Lower lobe of right lung (tissue), 2 donors: Measurements from ENCODE around the gene ZNF689. TPM values are rescaled to one million over a fixed set of nuclear protein-coding genes. Genes with fewer than 3 reads are reported as not detected.

Experiments
- ATAC-seq, 2 donors: fragments of 200-7000 bp; cut with Tn5 transposase; one replicate each; pipeline ENCODE4 v1.9.1; 2020 to 2022; ENCODE audit warnings: mild to moderate bottlenecking in 2 of 2, moderate library complexity in 2 of 2
- DNase-seq: peaks from one replicate; pipeline ENCODE4 v3.0.0-alpha.2; 2020
- H3K27ac ChIP-seq: fragments of 200-600 bp; one replicate; pipeline ENCODE4 v1.8.0; 2022
- H3K27me3 ChIP-seq: fragments of 200-600 bp; one replicate; pipeline ENCODE4 v1.8.0; 2022; ENCODE audit warnings: low read depth
- H3K36me3 ChIP-seq: fragments of 200-600 bp; one replicate; pipeline ENCODE4 v1.8.0; 2022; ENCODE audit warnings: mild to moderate bottlenecking
- H3K4me1 ChIP-seq: fragments of 200-600 bp; one replicate; pipeline ENCODE4 v1.8.0; 2022
- H3K4me3 ChIP-seq: fragments of 200-600 bp; one replicate; pipeline ENCODE4 v1.8.0; 2022; ENCODE audit warnings: mild to moderate bottlenecking
- H3K9me3 ChIP-seq: fragments of 200-600 bp; one replicate; pipeline ENCODE4 v1.8.0; 2022
- CTCF ChIP-seq: fragments of 200-600 bp; IDR thresholded peaks from one replicate; pipeline ENCODE4 v1.8.0; 2022; ENCODE audit warnings: antibody characterized with exemption, mild to moderate bottlenecking
- intact Hi-C: fragments of 100-400 bp; cut with DNase I; formaldehyde crosslinking; loops from one replicate; pipeline ENCODE4 v1.11.0; 2022
- total RNA-seq: library from RNA; stranded (reverse); fragmentation: NEBNext Ultra II Directional; extraction: Animal tissue kit (Norgen Biotek cat#: 25700); gene quantifications from one replicate; pipeline ENCODE4 v1.2.1, GENCODE V29; 2021
- donor health status: DM: no; HTN: yes; CAD: no; lungs with severe emphysema.

ZNF689 gene
- total RNA-seq, 1 donor from 2014 or later, result 7.7 TPM

- Histone ChIP-seq H3K27me3 (no peaks in the 10 kb centered on the region), H3K27ac (peak within 1 kb of the TSS; percentile 90), H3K9me3 (no peaks in the 10 kb centered on the region), H3K36me3 (peaks cover 32% of the 10 kb centered on the region), H3K4me3 (peak within 1 kb of the TSS; percentile 80), H3K4me1 (peaks cover 16% of the 10 kb centered on the region)
- intact Hi-C loops, result no loop called here
- ATAC-seq (peak; percentile 99), DNase-seq (peak; percentile 96)
- TF ChIP-seq CTCF, result peak; percentile 40
Measured at GRCh38 chr16:30585400-30586191, 24.6 kb downstream of the ZNF689 start, which contains the start of gene ZNF785. Gene ZNF785, minus strand, starts transcription at chr16:30585697. Its CDS starts 86 bp downstream, at chr16:30585611.

DNA sequence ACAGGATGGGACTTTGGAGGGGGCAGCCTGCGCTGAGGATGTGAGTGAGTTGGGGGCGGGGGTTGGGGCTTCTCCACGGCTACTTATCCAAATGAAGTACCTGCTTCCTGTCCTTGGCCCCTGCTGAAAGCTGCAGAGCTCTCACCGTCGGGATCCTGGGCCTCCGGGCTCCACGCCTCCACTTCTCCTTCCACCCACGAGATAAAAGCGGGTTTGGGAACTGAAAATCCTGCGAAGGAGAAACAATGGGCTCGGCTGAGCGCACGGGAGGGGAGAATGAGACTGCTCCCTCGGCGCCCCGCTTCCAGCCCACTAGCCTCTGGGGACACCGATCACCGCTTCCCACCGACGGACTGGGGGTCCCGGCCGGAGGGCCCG, 25.2 kb downstream of the ZNF689 start:
- intact Hi-C loops, result no loop called here
- no peaks in the 10 kb centered on the region for H3K27me3 ChIP-seq
- no peaks in the 10 kb centered on the region for H3K9me3 ChIP-seq
- peak overlapping the region; percentile 90 for H3K27ac ChIP-seq
- ATAC-seq (no peak), DNase-seq (peak; percentile 57)
- peak overlapping the region; percentile 80 for H3K4me3 ChIP-seq
- no peak for TF ChIP-seq CTCF
- H3K4me1 ChIP-seq, result peaks cover 16% of the 10 kb centered on the region
- H3K36me3 ChIP-seq, result peaks cover 35% of the 10 kb centered on the region

GRCh38 chr16:30582611-30583340, 27.4 kb downstream of the ZNF689 start:
- ATAC-seq, result no peak
- Histone ChIP-seq H3K27me3 (no peaks in the 10 kb centered on the region), H3K27ac (no peak overlapping the region), H3K36me3 (peaks cover 40% of the 10 kb centered on the region), H3K4me3 (no peak overlapping the region), H3K4me1 (peaks cover 16% of the 10 kb centered on the region), H3K9me3 (no peaks in the 10 kb centered on the region)
- DNase-seq, result no peak
- intact Hi-C loops, result no loop called here
- TF ChIP-seq CTCF, result no peak

DNA sequence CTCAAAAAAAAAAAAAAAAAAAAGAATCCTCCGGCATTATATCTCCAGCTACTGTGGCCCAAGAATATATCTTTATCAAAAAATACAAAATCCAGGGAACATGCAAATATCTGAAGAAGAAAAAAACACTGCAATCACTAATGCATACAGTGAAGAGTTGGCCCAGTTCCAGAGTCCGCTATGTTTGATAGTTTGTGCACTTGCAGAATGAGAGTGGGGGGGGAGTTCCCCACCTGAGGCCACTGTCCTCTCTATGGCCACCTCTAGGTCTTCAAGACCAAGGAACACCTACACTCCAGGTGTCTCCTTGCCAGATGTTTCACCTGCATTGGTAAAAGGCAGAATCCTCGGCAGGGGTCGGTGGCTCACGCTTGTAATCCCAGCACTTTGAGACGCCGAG, 28.7 kb downstream of the ZNF689 start:
- H3K36me3 ChIP-seq, result peaks cover 40% of the 10 kb centered on the region
- DNase-seq (no peak), ATAC-seq (no peak)
- no peak overlapping the region for H3K27ac ChIP-seq
- H3K27me3 ChIP-seq, result no peaks in the 10 kb centered on the region
- H3K4me1 ChIP-seq, result peaks cover 16% of the 10 kb centered on the region
- TF ChIP-seq CTCF, result no peak
- no peak overlapping the region for H3K4me3 ChIP-seq
- intact Hi-C loops, result no loop called here
- H3K9me3 ChIP-seq, result no peaks in the 10 kb centered on the region

GRCh38 chr16:30574678-30575077, 35.5 kb downstream of the ZNF689 start:
- Histone ChIP-seq H3K27ac (no peak overlapping the region), H3K4me1 (peaks cover 23% of the 10 kb centered on the region), H3K27me3 (no peaks in the 10 kb centered on the region), H3K36me3 (peaks cover 8% of the 10 kb centered on the region), H3K4me3 (no peak overlapping the region), H3K9me3 (no peaks in the 10 kb centered on the region)
- intact Hi-C loops, result no loop called here
- no peak for TF ChIP-seq CTCF
- no peak for ATAC-seq
- DNase-seq, result no peak
